ENCODE results near the gene ZNF236. TPM values are rescaled to one million over a fixed set of nuclear protein-coding genes. Genes with fewer than 3 reads are reported as not detected.

ZNF236 gene
- total and polyA plus RNA-seq, 2 donors (not counting 1 experiment from before 2014, with no cell fraction given) = 8.9 to 39.5 TPM

- Mint-ChIP-seq H3K9me3 (ENCODE audit: insufficient read depth) (no peaks in the 10 kb centered on the region), H3K27me3 (no peaks in the 10 kb centered on the region), H3K4me1 (peaks cover 11% of the 10 kb centered on the region), H3K27ac (no peak overlapping the region), H3K4me3 (no peak overlapping the region)
- Histone ChIP-seq H3K9ac (ENCODE audit: low read length) (no peak overlapping the region), H3K4me2 (replicated peaks; ENCODE audit: low read depth, low read length, poor library complexity, severe bottlenecking) (no peak overlapping the region), H3K27ac (ENCODE audit: low read length in 2 of 2) (no peak overlapping the region), H3K79me2 (ENCODE audit: control insufficient read depth, insufficient read depth, low read length) (no peaks in the 10 kb centered on the region), H3K27me3 (replicated peaks in 1 of 4; ENCODE audit: control extremely low read depth in 1 of 4, control insufficient read depth in 3 of 4, insufficient read depth in 4 of 4, low read length in 3 of 4) (no peaks in the 10 kb centered on the region), H2AFZ (ENCODE audit: insufficient read depth, low read depth, low read length, poor library complexity, severe bottlenecking) (no peak overlapping the region), H4K20me1 (ENCODE audit: control insufficient read depth, insufficient read depth, low read length, poor library complexity, severe bottlenecking) (no peaks in the 10 kb centered on the region), H3K4me3 (ENCODE audit: control extremely low read depth in 1 of 5, extremely low read depth in 1 of 5, insufficient read depth in 1 of 5, low read depth in 2 of 5, low read length in 4 of 5) (no peak overlapping the region), H3K9me3 (ENCODE audit: control extremely low read depth in 1 of 3, control insufficient read depth in 2 of 3, insufficient read depth in 1 of 3, low read length in 2 of 3) (no peaks in the 10 kb centered on the region), H3K4me1 (ENCODE audit: control insufficient read depth in 2 of 2, insufficient read depth in 2 of 2, low read length in 2 of 2) (no peaks in the 10 kb centered on the region), H3K36me3 (replicated peaks in 1 of 2; ENCODE audit: control extremely low read depth in 1 of 2, control insufficient read depth in 1 of 2, extremely low read depth in 1 of 2, insufficient read depth in 2 of 2, low read length in 1 of 2) (peaks cover 6 to 76% of the 10 kb centered on the region in 2 experiments)
- ATAC-seq (ENCODE audit: low read depth) (no peak), DNase-seq (no peak)
- no peak for TF ChIP-seq CTCF (IDR thresholded peaks at IDR 0.05)
- no peak for TF ChIP-seq EZH2 (IDR thresholded peaks at IDR 0.05; ENCODE audit: borderline replicate concordance, insufficient read depth, low read depth, low read length, poor library complexity, severe bottlenecking)
- WGBS (ENCODE audit: insufficient coverage) = 93% methylated on average over 5 of the region's 7 CpGs
- ChIA-PET POLR2A (no interaction called here), CTCF (interaction anchor here (1.5 to 1.6 kb wide), 2 partner anchors 70 to 81 kb away, joined by 3 read pairs; no protein-coding TSS in a partner anchor)
- intact Hi-C loops (cut with micrococcal nuclease) = no loop called here
Observed at GRCh38 chr18:76913583-76913982, 91.2 kb downstream of the ZNF236 start.

- 83% methylated on average over 4 of the region's 8 CpGs for WGBS (ENCODE audit: insufficient coverage)
- Histone ChIP-seq H3K9ac (ENCODE audit: low read length) (no peak overlapping the region), H3K4me2 (replicated peaks; ENCODE audit: low read depth, low read length, poor library complexity, severe bottlenecking) (no peak overlapping the region), H3K4me1 (ENCODE audit: control insufficient read depth in 2 of 2, insufficient read depth in 2 of 2, low read length in 2 of 2) (no peaks in the 10 kb centered on the region), H3K4me3 (ENCODE audit: control extremely low read depth in 1 of 5, extremely low read depth in 1 of 5, insufficient read depth in 1 of 5, low read depth in 2 of 5, low read length in 4 of 5) (no peak overlapping the region), H3K9me3 (ENCODE audit: control extremely low read depth in 1 of 3, control insufficient read depth in 2 of 3, insufficient read depth in 1 of 3, low read length in 2 of 3) (no peaks in the 10 kb centered on the region), H3K79me2 (ENCODE audit: control insufficient read depth, insufficient read depth, low read length) (no peaks in the 10 kb centered on the region), H2AFZ (ENCODE audit: insufficient read depth, low read depth, low read length, poor library complexity, severe bottlenecking) (no peak overlapping the region), H3K36me3 (replicated peaks in 1 of 2; ENCODE audit: control extremely low read depth in 1 of 2, control insufficient read depth in 1 of 2, extremely low read depth in 1 of 2, insufficient read depth in 2 of 2, low read length in 1 of 2) (peaks cover 6 to 75% of the 10 kb centered on the region in 2 experiments), H4K20me1 (ENCODE audit: control insufficient read depth, insufficient read depth, low read length, poor library complexity, severe bottlenecking) (no peaks in the 10 kb centered on the region), H3K27ac (ENCODE audit: low read length in 2 of 2) (no peak overlapping the region), H3K27me3 (replicated peaks in 1 of 4; ENCODE audit: control extremely low read depth in 1 of 4, control insufficient read depth in 3 of 4, insufficient read depth in 4 of 4, low read length in 3 of 4) (no peaks in the 10 kb centered on the region)
- POLR2A ChIA-PET = no interaction called here
- no peak overlapping the region for H3K4me3 Mint-ChIP-seq
- intact Hi-C loops (cut with micrococcal nuclease) = no loop called here
- no peaks in the 10 kb centered on the region for H3K27me3 Mint-ChIP-seq
- DNase-seq (no peak), ATAC-seq (ENCODE audit: low read depth) (no peak)
- CTCF ChIA-PET = no interaction called here
- TF ChIP-seq EZH2 (IDR thresholded peaks at IDR 0.05; ENCODE audit: borderline replicate concordance, insufficient read depth, low read depth, low read length, poor library complexity, severe bottlenecking) = no peak
- no peak for TF ChIP-seq CTCF (IDR thresholded peaks at IDR 0.05)
- no peak overlapping the region for H3K27ac Mint-ChIP-seq
- H3K9me3 Mint-ChIP-seq (ENCODE audit: insufficient read depth) = no peaks in the 10 kb centered on the region
- H3K4me1 Mint-ChIP-seq = peaks cover 11% of the 10 kb centered on the region
Observed at GRCh38 chr18:76914314-76914713, 92.0 kb downstream of the ZNF236 start.
